ENCODE measurements around the gene SH3D19.

The SH3D19 gene

GRCh38 chr4:151260526-151260925 lies 64.9 kb downstream of the SH3D19 start:
- TF ChIP-seq FOXM1 (IDR thresholded peaks at IDR 0.05; ENCODE audit: borderline replicate concordance, low read depth) = no peak
- no peak for TF ChIP-seq CEBPB (IDR thresholded peaks at IDR 0.05)
- no peak for TF ChIP-seq CREB1 (IDR thresholded peaks at IDR 0.05; ENCODE audit: low read depth)
- no peak for TF ChIP-seq REST (IDR thresholded peaks at IDR 0.05; ENCODE audit: low read depth)
- no peak for TF ChIP-seq RAD21 (IDR thresholded peaks at IDR 0.05; ENCODE audit: low read depth)
- no peak for TF ChIP-seq TAF1 (IDR thresholded peaks at IDR 0.05; ENCODE audit: low read depth)
- TF ChIP-seq EGR1 (IDR thresholded peaks at IDR 0.05) = no peak
- TF ChIP-seq MAX (IDR thresholded peaks at IDR 0.05) = no peak
- no peak for TF ChIP-seq YY1 (IDR thresholded peaks at IDR 0.05; ENCODE audit: low read depth)
- TF ChIP-seq EP300 (IDR thresholded peaks at IDR 0.05; ENCODE audit: borderline replicate concordance) = no peak
- TF ChIP-seq NFIC (IDR thresholded peaks at IDR 0.05) = no peak
- TF ChIP-seq USF1 (IDR thresholded peaks at IDR 0.05) = no peak
- TF ChIP-seq ZBTB7A (IDR thresholded peaks at IDR 0.05; ENCODE audit: low read depth) = no peak
- TF ChIP-seq TCF12 (IDR thresholded peaks at IDR 0.05; ENCODE audit: low read depth) = no peak
- TF ChIP-seq TEAD4 (IDR thresholded peaks at IDR 0.05) = no peak

GRCh38 chr4:151259752-151260151 lies 65.7 kb downstream of the SH3D19 start:
- TF ChIP-seq YY1 (IDR thresholded peaks at IDR 0.05; ENCODE audit: low read depth) (no peak), EP300 (IDR thresholded peaks at IDR 0.05; ENCODE audit: borderline replicate concordance) (no peak), REST (IDR thresholded peaks at IDR 0.05; ENCODE audit: low read depth) (no peak), EGR1 (IDR thresholded peaks at IDR 0.05) (no peak), CREB1 (IDR thresholded peaks at IDR 0.05; ENCODE audit: low read depth) (no peak), TAF1 (IDR thresholded peaks at IDR 0.05; ENCODE audit: low read depth) (no peak), MAX (IDR thresholded peaks at IDR 0.05) (no peak), FOXM1 (IDR thresholded peaks at IDR 0.05; ENCODE audit: borderline replicate concordance, low read depth) (no peak), TCF12 (IDR thresholded peaks at IDR 0.05; ENCODE audit: low read depth) (no peak), ZBTB7A (IDR thresholded peaks at IDR 0.05; ENCODE audit: low read depth) (no peak), NFIC (IDR thresholded peaks at IDR 0.05) (no peak), TEAD4 (IDR thresholded peaks at IDR 0.05) (no peak), CEBPB (IDR thresholded peaks at IDR 0.05) (no peak), RAD21 (IDR thresholded peaks at IDR 0.05; ENCODE audit: low read depth) (no peak), USF1 (IDR thresholded peaks at IDR 0.05) (no peak)

- TF ChIP-seq TCF12 (IDR thresholded peaks at IDR 0.05; ENCODE audit: low read depth) = no peak
- no peak for TF ChIP-seq TAF1 (IDR thresholded peaks at IDR 0.05; ENCODE audit: low read depth)
- no peak for TF ChIP-seq CEBPB (IDR thresholded peaks at IDR 0.05)
- no peak for TF ChIP-seq YY1 (IDR thresholded peaks at IDR 0.05; ENCODE audit: low read depth)
- TF ChIP-seq USF1 (IDR thresholded peaks at IDR 0.05) = no peak
- TF ChIP-seq NFIC (IDR thresholded peaks at IDR 0.05) = no peak
- TF ChIP-seq CREB1 (IDR thresholded peaks at IDR 0.05; ENCODE audit: low read depth) = no peak
- no peak for TF ChIP-seq REST (IDR thresholded peaks at IDR 0.05; ENCODE audit: low read depth)
- no peak for TF ChIP-seq EP300 (IDR thresholded peaks at IDR 0.05; ENCODE audit: borderline replicate concordance)
These were observed 67.7 kb downstream of the SH3D19 start for GRCh38 chr4:151257704-151258103.

GRCh38 chr4:151256134-151256533 lies 69.3 kb downstream of the SH3D19 start:
- no peak for TF ChIP-seq YY1 (IDR thresholded peaks at IDR 0.05; ENCODE audit: low read depth)
- TF ChIP-seq TAF1 (IDR thresholded peaks at IDR 0.05; ENCODE audit: low read depth) = no peak
- no peak for TF ChIP-seq CREB1 (IDR thresholded peaks at IDR 0.05; ENCODE audit: low read depth)
- no peak for TF ChIP-seq TEAD4 (IDR thresholded peaks at IDR 0.05)
- TF ChIP-seq EP300 (IDR thresholded peaks at IDR 0.05; ENCODE audit: borderline replicate concordance) = no peak

Data from Ishikawa (cell line).